Fibroblast of lung (primary cell): ENCODE data around the gene SMAD5.

Experiments
- EZH2 ChIP-seq: IDR thresholded peaks from 2 replicates; pipeline ENCODE4 v1.5.1; 2012; ENCODE audit warnings: low read length, control low read depth, mild to moderate bottlenecking; ENCODE audit errors: missing control alignments
- TF ChIP-seq, protein P1 (sequence below), 2 donors: IDR thresholded peaks in 1 of 2; conservative IDR thresholded peaks in 1 of 2; 1 replicate in 1 of 2; 2 replicates in 1 of 2; pipeline ENCODE4 v1.5.1; 2011 to 2012; ENCODE audit warnings: low read length in 2 of 2, control low read depth in 1 of 2, inconsistent platforms in 1 of 2, low read depth in 1 of 2, mild to moderate bottlenecking in 1 of 2

DNA sequence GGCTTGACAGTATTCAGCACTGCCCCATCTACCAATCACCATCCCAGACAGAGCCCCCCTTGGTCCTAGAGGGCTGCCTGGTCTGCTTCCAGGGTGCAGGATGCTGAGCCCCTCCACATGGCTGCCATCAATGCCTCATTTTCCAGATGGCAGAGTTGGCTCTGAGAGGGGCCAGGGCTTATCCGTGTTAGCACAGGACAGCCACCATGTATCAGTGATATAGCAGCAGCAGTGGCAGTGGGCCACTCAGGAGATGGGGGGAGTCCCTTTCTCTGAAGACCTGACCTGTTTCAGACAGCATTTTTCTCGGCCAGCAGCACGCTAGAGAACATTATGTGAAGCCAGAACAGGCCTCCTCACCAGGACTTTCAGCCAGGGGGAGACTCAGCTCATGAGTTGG is 61.9 kb downstream of the SMAD5 start:
- TF ChIP-seq, protein P1, sequence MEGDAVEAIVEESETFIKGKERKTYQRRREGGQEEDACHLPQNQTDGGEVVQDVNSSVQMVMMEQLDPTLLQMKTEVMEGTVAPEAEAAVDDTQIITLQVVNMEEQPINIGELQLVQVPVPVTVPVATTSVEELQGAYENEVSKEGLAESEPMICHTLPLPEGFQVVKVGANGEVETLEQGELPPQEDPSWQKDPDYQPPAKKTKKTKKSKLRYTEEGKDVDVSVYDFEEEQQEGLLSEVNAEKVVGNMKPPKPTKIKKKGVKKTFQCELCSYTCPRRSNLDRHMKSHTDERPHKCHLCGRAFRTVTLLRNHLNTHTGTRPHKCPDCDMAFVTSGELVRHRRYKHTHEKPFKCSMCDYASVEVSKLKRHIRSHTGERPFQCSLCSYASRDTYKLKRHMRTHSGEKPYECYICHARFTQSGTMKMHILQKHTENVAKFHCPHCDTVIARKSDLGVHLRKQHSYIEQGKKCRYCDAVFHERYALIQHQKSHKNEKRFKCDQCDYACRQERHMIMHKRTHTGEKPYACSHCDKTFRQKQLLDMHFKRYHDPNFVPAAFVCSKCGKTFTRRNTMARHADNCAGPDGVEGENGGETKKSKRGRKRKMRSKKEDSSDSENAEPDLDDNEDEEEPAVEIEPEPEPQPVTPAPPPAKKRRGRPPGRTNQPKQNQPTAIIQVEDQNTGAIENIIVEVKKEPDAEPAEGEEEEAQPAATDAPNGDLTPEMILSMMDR (conservative IDR thresholded peaks at IDR 0.05 in 1 of 2, IDR thresholded peaks at IDR 0.05 in 1 of 2; ENCODE audit: low read depth in 1 of 2, low read length in 2 of 2) = no peak
- no peak for TF ChIP-seq EZH2
